Renal pelvis (tissue), 3 donors: ENCODE results near the gene MIER1. TPM values are rescaled to one million over a fixed set of nuclear protein-coding genes. Genes with fewer than 3 reads are reported as not detected.

Experiments used
- polyA plus RNA-seq, 3 donors: library from polyadenylated mRNA; unstranded; fragments of 120-200 nt; gene quantifications; one replicate each; pipeline ENCODE4 v1.2.1, GENCODE V29; 2013; ENCODE audit not compliant: insufficient read length in 3 of 3

MIER1 gene
- polyA plus RNA-seq, 3 donors = 33.3 to 36.7 (median 34.5) TPM

Other genes with a start within 250 kb of the MIER1 start
- 1 to 10 TPM; 1.7 to 2.2 (median 1.8) TPM for gene DYNLT5, start 172.5 kb upstream of the MIER1 start, polyA plus RNA-seq
- gene INSL5, start 123.7 kb upstream of the MIER1 start, polyA plus RNA-seq = under 1 TPM; 0.20 to 0.64 (median 0.49) TPM
- gene DNAI4, start 134 bp upstream of the MIER1 start, polyA plus RNA-seq = 10 to 100 TPM; 14.2 to 17.9 (median 15.2) TPM
- 10 to 100 TPM; 12.9 to 17.1 (median 14.9) TPM for gene SLC35D1, start 129.2 kb downstream of the MIER1 start, polyA plus RNA-seq
- gene C1orf141, start 210.0 kb downstream of the MIER1 start, polyA plus RNA-seq = under 1 TPM in 2 of 3 donors, not detected in 1; 0.28 to 0.35 TPM
- gene IL23R, start 241.5 kb downstream of the MIER1 start, polyA plus RNA-seq = under 1 TPM in 1 of 3 donors, not detected in 2; 0.06 TPM